Adrenal gland (tissue), 12 donors: ENCODE measurements around the gene NRXN2. TPM values are rescaled to one million over a fixed set of nuclear protein-coding genes. Genes with fewer than 3 reads are reported as not detected.

Experiments used
- DNase-seq, 7 donors: peaks; one replicate each; pipeline ENCODE4 v3.0.0-alpha.2; 2019 to 2020
- H3K27ac ChIP-seq, 5 donors: fragments of 200-600 bp; sonication (generic) in 4 of 5; 1 replicate in 3 of 5; 2 replicates in 2 of 5; pipeline versions ENCODE4 v1.5.1 to v1.8.0; 2016 to 2020; ENCODE audit warnings: mild to moderate bottlenecking in 1 of 5
- H3K27me3 ChIP-seq: fragments of 200-600 bp; 2 replicates; pipeline ENCODE4 v1.8.0; 2021
- H3K36me3 ChIP-seq, 2 donors: fragments of 200-600 bp; replicated peaks in 1 of 2; 1 replicate in 1 of 2; 2 replicates in 1 of 2; pipeline versions ENCODE4 v1.5.1 to v1.8.0; 2018 to 2022
- H3K4me1 ChIP-seq, 2 donors: fragments of 200-600 bp; replicated peaks in 1 of 2; 1 replicate in 1 of 2; 2 replicates in 1 of 2; pipeline versions ENCODE4 v1.5.1 to v1.8.0; 2018 to 2021
- H3K4me3 ChIP-seq, 4 donors: fragments of 200-600 bp; sonication (generic) in 3 of 4; one replicate each; pipeline ENCODE4 v1.5.1; 2016 to 2018
- H3K9me3 ChIP-seq, 3 donors: fragments of 200-600 bp; sonication (generic) in 1 of 3; replicated peaks in 1 of 3; 1 replicate in 2 of 3; 2 replicates in 1 of 3; pipeline versions ENCODE4 v1.5.1 to v1.8.0; 2016 to 2021
- POLR2A ChIP-seq, 2 donors: fragments of 450-650 bp; IDR thresholded peaks; one replicate each; pipeline ENCODE4 v1.6.1; 2017; ENCODE audit warnings: antibody characterized with exemption in 2 of 2, mild to moderate bottlenecking in 2 of 2, moderate library complexity in 1 of 2
- WGBS, 4 donors: extraction: QIAGEN DNeasy Blood & Tissue Kit in 2 of 4; methylation state at CpG; one replicate each; pipeline versions ENCODE4 v1.1.5 to v1.1.7; 2013 to 2017; 5-methylcytosine and 5-hydroxymethylcytosine counted together
- intact Hi-C, 2 donors: fragments of 100-400 bp; cut with DNase I; formaldehyde crosslinking; loops; one replicate each; pipeline versions ENCODE4 v1.14.1 to v1.15.0; 2022 to 2023
- polyA plus RNA-seq, 3 donors: library from polyadenylated mRNA; stranded (reverse); fragments of 200-250 nt in 2 of 3; fragments of 350-450 nt in 1 of 3; fragmentation: Illumina TruSeq in 1 of 3; extraction: RNeasy Lipid Tissue Mini Kit (QIAGEN cat#74804) in 1 of 3; gene quantifications; one replicate each; pipeline ENCODE4 v1.2.3, GENCODE V29; 2013 to 2014
- total RNA-seq, 9 donors: library from RNA; depleted of rRNA in 4 of 9; stranded (reverse); fragments of >200 nt in 4 of 9; fragments of 120-200 nt in 1 of 9; fragmentation: NEBNext Ultra II Directional in 1 of 9; extraction: Animal tissue kit (Norgen Biotek cat#: 25700) in 1 of 9; gene quantifications; one replicate each; pipeline versions ENCODE4 v1.1.0 to v1.2.4, GENCODE V29; 2013 to 2023
- TF ChIP-seq, protein P1 (sequence below), 6 experiments: fragments of 450-650 bp in 4 of 6; fragments of 200-600 bp in 2 of 6; sonication (generic) in 1 of 6; IDR thresholded peaks; 1 replicate in 5 of 6; 2 replicates in 1 of 6; pipeline versions ENCODE4 v1.5.1 to v1.8.0; 2016 to 2021; ENCODE audit warnings: antibody characterized with exemption in 6 of 6, mild to moderate bottlenecking in 2 of 6, moderate library complexity in 1 of 6
- donor health status: healthy with polysubstance abuse.
- donor health status: Bipolar disorder and iron deficiency.
- donor health status: DM: yes; HTN: yes; CAD: no.
- donor health status: DM: no; HTN: no; CAD: no.
- donor health status: DM: no; HTN: no; CAD: no.
- donor health status: DM: yes; HTN: yes; CAD: no.

Gene NRXN2
- total and polyA plus RNA-seq, 12 donors = 1.7 to 17.1 (median 4.9) TPM

DNA sequence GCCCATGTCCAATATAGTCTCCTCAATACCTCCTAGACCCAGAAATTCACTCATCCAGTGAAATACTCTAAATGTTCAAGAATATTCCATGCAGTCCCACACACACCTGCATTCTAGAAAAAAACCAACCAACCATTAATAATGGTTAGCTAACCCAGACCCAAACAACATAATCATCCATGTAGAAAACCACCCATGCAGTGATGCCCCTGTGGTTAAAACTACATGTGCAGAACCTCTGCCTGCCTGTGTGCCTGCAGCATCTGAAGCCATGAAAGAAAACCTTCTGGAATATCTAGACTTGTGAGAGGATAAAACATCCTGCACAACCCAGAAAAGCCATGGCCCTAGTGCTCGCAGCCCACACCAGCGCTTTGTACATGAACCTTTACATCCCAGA lies 84.2 kb downstream of the NRXN2 start:
- Histone ChIP-seq H3K36me3 (no peaks in the 10 kb centered on the region), H3K27me3 (peaks cover 8% of the 10 kb centered on the region), H3K27ac (peak overlapping the region in 1 of 5 donors; percentile 30), H3K4me3 (no peak overlapping the region), H3K9me3 (no peaks in the 10 kb centered on the region), H3K4me1 (no peaks in the 10 kb centered on the region)
- TF ChIP-seq POLR2A (IDR thresholded peaks at IDR 0.05) = no peak
- TF ChIP-seq, protein P1, sequence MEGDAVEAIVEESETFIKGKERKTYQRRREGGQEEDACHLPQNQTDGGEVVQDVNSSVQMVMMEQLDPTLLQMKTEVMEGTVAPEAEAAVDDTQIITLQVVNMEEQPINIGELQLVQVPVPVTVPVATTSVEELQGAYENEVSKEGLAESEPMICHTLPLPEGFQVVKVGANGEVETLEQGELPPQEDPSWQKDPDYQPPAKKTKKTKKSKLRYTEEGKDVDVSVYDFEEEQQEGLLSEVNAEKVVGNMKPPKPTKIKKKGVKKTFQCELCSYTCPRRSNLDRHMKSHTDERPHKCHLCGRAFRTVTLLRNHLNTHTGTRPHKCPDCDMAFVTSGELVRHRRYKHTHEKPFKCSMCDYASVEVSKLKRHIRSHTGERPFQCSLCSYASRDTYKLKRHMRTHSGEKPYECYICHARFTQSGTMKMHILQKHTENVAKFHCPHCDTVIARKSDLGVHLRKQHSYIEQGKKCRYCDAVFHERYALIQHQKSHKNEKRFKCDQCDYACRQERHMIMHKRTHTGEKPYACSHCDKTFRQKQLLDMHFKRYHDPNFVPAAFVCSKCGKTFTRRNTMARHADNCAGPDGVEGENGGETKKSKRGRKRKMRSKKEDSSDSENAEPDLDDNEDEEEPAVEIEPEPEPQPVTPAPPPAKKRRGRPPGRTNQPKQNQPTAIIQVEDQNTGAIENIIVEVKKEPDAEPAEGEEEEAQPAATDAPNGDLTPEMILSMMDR (IDR thresholded peaks at IDR 0.05) = no peak
- WGBS, 4 donors = 91 to 100% (median 96%) methylated on average over 1 to 2 of the region's 2 CpGs
- intact Hi-C loops = no loop called here
- no peak for DNase-seq

DNA sequence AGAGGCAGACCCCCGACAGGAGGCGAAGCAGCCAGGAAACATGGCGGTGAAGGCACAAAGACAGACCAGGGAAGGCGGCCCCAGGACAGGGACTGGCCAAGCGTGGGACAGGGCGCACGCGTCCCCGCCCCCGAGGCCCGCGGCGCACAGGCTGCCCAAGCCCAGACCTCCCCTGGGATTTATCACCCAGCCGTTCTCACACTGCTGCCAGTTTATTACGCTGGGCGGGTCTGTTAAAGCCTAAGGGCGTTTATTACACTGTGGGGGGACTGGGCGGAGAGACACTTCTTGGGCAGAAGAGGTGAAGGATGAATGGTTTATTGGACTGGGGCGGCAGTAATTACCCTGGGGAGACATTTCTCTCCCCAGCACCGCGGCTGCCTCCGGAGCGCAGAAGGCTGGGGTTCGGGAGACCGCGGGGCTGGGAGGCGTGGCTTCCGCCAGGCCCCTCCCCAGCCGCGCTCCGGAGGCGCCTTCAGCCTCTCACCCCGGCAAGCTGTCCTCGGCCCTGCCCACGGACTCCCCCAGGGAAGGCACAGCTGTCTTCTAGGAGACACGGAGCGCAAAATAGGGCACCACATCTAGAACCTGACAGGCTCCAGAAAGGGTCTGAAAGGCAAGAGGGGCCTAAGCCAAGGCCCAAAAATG lies 84.9 kb downstream of the NRXN2 start:
- intact Hi-C loops = no loop called here
- peaks cover 7% of the 10 kb centered on the region for H3K27me3 ChIP-seq
- H3K36me3 ChIP-seq = no peaks in the 10 kb centered on the region
- peak in 1 of 7 donors; percentile 63 for DNase-seq
- no peaks in the 10 kb centered on the region for H3K4me1 ChIP-seq
- no peak for TF ChIP-seq POLR2A (IDR thresholded peaks at IDR 0.05)
- TF ChIP-seq, protein P1 (IDR thresholded peaks at IDR 0.05) = no peak
- peak overlapping the region in 1 of 5 donors; percentile 30 for H3K27ac ChIP-seq
- H3K9me3 ChIP-seq = no peaks in the 10 kb centered on the region
- WGBS, 4 donors = 47 to 80% (median 55%) methylated on average over 16 to 37 of the region's 37 CpGs
- peak overlapping the region in 1 of 4 donors; percentile 15 for H3K4me3 ChIP-seq

DNA sequence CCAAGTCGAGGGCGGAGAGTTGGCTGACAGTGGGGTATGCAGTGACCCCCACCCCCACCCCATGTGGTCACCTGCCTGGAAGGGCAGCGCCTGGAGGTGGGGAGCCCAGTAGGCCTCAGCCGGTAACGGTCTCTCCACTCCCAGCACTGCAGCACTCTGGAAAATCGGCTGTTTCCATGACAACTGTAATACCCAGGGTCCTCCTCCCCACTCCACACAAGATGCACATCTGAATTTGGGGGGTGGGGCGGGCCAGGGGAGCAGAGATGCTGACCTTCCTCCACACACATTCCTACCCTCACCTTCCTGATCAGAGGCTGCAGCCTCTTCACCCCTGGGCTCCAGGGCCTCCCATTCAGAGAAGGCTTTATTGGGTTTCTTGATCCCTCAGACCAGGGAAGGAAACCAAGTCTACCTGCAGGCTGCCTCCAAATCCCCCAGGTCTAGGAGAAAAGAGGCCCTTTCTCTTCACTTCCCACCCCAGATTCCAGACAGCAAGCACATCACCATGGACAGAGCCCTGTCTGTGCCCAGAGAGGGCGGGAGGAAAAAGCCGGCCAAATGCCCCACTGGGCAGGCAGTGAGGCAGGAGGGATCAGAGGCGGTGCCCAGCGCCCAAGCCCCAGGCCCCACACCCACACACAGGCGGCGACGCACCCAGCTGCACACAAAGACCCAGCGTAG lies 85.5 kb downstream of the NRXN2 start:
- no peaks in the 10 kb centered on the region for H3K4me1 ChIP-seq
- H3K27me3 ChIP-seq = peaks cover 6% of the 10 kb centered on the region
- no peaks in the 10 kb centered on the region for H3K36me3 ChIP-seq
- H3K4me3 ChIP-seq = no peak overlapping the region
- intact Hi-C loops = no loop called here
- TF ChIP-seq POLR2A (IDR thresholded peaks at IDR 0.05) = no peak
- TF ChIP-seq, protein P1 (IDR thresholded peaks at IDR 0.05) = no peak
- DNase-seq = no peak
- 67 to 74% (median 72%) methylated on average over 6 to 15 of the region's 15 CpGs for WGBS, 4 donors
- no peaks in the 10 kb centered on the region for H3K9me3 ChIP-seq
- peak overlapping the region in 1 of 5 donors; percentile 30 for H3K27ac ChIP-seq

DNA sequence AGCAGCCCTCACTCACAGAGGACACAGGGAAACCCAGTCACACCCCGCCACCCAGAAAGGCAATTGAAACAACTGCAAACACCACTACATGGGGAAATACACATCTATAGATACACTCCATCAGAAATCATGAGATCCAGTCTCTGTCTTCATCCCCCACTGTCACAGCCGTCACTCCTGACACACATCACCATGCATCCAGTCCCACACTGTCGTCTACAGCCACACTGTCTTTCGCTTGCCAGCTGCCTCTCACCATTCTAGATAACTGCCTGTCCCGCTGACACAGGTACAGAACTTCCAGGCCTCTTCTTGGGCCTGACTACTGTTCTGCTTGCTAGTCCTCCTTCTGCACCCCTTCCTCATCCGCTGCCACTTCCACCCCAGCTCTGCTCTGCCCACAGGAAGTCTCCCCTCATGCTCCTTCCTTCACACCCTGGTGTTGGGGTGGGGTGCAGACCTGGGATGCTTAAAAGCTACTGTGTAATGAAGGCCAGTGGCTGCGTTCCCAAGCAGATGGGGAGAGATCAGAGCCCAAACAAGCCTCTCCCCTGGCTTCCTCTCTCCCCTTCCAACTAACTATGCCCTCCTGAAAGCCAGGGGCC lies 89.3 kb downstream of the NRXN2 start:
- Histone ChIP-seq H3K4me3 (no peak overlapping the region), H3K36me3 (no peaks in the 10 kb centered on the region), H3K4me1 (no peaks in the 10 kb centered on the region), H3K27me3 (no peaks in the 10 kb centered on the region), H3K27ac (no peak overlapping the region), H3K9me3 (no peaks in the 10 kb centered on the region)
- TF ChIP-seq POLR2A (IDR thresholded peaks at IDR 0.05) = no peak
- TF ChIP-seq, protein P1 (IDR thresholded peaks at IDR 0.05) = no peak
- DNase-seq = no peak
- WGBS, 4 donors = 83 to 89% (median 86%) methylated on average over 6 to 7 of the region's 7 CpGs
- intact Hi-C loops = no loop called here
